HEK293 (cell line): Measurements from ENCODE around the gene CBFA2T2.

Experiments used
- GLIS2 ChIP-seq: fragments of 450-650 bp; formaldehyde crosslinking; IDR thresholded peaks from 2 replicates; pipeline ENCODE4 v1.5.1; 2016; ENCODE audit warnings: missing biosample characterization, missing genetic modification characterization
- HOXA7 ChIP-seq: sonication (generic); formaldehyde crosslinking; IDR thresholded peaks from 2 replicates; pipeline ENCODE4 v1.8.1; 2022; ENCODE audit warnings: missing genetic modification reagents, borderline replicate concordance
- HOXD13 ChIP-seq: sonication (generic); formaldehyde crosslinking; IDR thresholded peaks from 2 replicates; pipeline ENCODE4 v1.8.0; 2022; ENCODE audit warnings: missing genetic modification reagents, borderline replicate concordance
- KLF1 ChIP-seq: fragments of 450-650 bp; formaldehyde crosslinking; IDR thresholded peaks from 2 replicates; pipeline ENCODE4 v1.5.1; 2016; ENCODE audit warnings: missing biosample characterization, missing genetic modification characterization
- MZF1 ChIP-seq: fragments of 450-650 bp; formaldehyde crosslinking; IDR thresholded peaks from 2 replicates; pipeline ENCODE4 v1.5.1; 2017; ENCODE audit warnings: missing biosample characterization, missing genetic modification characterization, borderline replicate concordance
- ZBTB48 ChIP-seq: fragments of 450-650 bp; formaldehyde crosslinking; IDR thresholded peaks from 2 replicates; pipeline ENCODE4 v1.5.1; 2016; ENCODE audit warnings: missing biosample characterization, missing genetic modification characterization
- ZBTB7A ChIP-seq: fragments of 450-650 bp; formaldehyde crosslinking; IDR thresholded peaks from 2 replicates; pipeline ENCODE4 v1.5.1; 2016; ENCODE audit warnings: low read depth, missing biosample characterization, missing genetic modification characterization
- ZFHX2 ChIP-seq: fragments of 450-650 bp; formaldehyde crosslinking; conservative IDR thresholded peaks from 2 replicates; pipeline ENCODE4 v1.5.1; 2016; ENCODE audit warnings: missing biosample characterization, missing genetic modification characterization
- ZIC2 ChIP-seq: fragments of 450-650 bp; formaldehyde crosslinking; IDR thresholded peaks from 2 replicates; pipeline ENCODE4 v1.5.1; 2016; ENCODE audit warnings: missing biosample characterization, missing genetic modification characterization
- ZNF121 ChIP-seq: fragments of 450-650 bp; formaldehyde crosslinking; IDR thresholded peaks from 2 replicates; pipeline ENCODE4 v1.5.1; 2016; ENCODE audit warnings: missing biosample characterization, missing genetic modification characterization
- ZNF132 ChIP-seq: fragments of 450-650 bp; formaldehyde crosslinking; IDR thresholded peaks from 2 replicates; pipeline ENCODE4 v1.5.1; 2017; ENCODE audit warnings: missing biosample characterization, missing genetic modification characterization, borderline replicate concordance
- ZNF16 ChIP-seq: fragments of 450-650 bp; formaldehyde crosslinking; IDR thresholded peaks from 2 replicates; pipeline ENCODE4 v1.5.1; 2016; ENCODE audit warnings: low read depth, missing biosample characterization, missing genetic modification characterization
- ZNF184 ChIP-seq: fragments of 450-650 bp; IDR thresholded peaks from 2 replicates; pipeline ENCODE4 v1.5.1; 2018; ENCODE audit warnings: missing biosample characterization, mild to moderate bottlenecking, missing genetic modification characterization
- ZNF394 ChIP-seq: fragments of 450-650 bp; formaldehyde crosslinking; IDR thresholded peaks from 2 replicates; pipeline ENCODE4 v1.5.1; 2016; ENCODE audit warnings: missing biosample characterization, missing genetic modification characterization, mild to moderate bottlenecking, moderate library complexity, borderline replicate concordance
- ZNF48 ChIP-seq: fragments of 450-650 bp; formaldehyde crosslinking; IDR thresholded peaks from 2 replicates; pipeline ENCODE4 v1.5.1; 2016; ENCODE audit warnings: missing biosample characterization, missing genetic modification characterization
- ZNF529 ChIP-seq: fragments of 450-650 bp; formaldehyde crosslinking; IDR thresholded peaks from 2 replicates; pipeline ENCODE4 v1.5.1; 2017; ENCODE audit warnings: missing genetic modification characterization, missing biosample characterization; ENCODE audit not compliant: insufficient replicate concordance
- ZNF555 ChIP-seq: fragments of 450-650 bp; formaldehyde crosslinking; conservative IDR thresholded peaks from 2 replicates; pipeline ENCODE4 v1.5.1; 2017; ENCODE audit warnings: missing biosample characterization, mild to moderate bottlenecking, missing genetic modification characterization, inconsistent platforms
- ZNF560 ChIP-seq: fragments of 450-650 bp; formaldehyde crosslinking; IDR thresholded peaks from 2 replicates; pipeline ENCODE4 v1.5.1; 2017; ENCODE audit warnings: missing biosample characterization, missing genetic modification characterization, borderline replicate concordance
- ZNF629 ChIP-seq: fragments of 450-650 bp; formaldehyde crosslinking; IDR thresholded peaks from 2 replicates; pipeline ENCODE4 v1.5.1; 2017; ENCODE audit warnings: missing biosample characterization, missing genetic modification characterization
- ZSCAN23 ChIP-seq: fragments of 450-650 bp; formaldehyde crosslinking; IDR thresholded peaks from 2 replicates; pipeline ENCODE4 v1.5.1; 2016; ENCODE audit warnings: missing biosample characterization, missing genetic modification characterization
- TF ChIP-seq, protein P1 (sequence below): fragments of 450-650 bp; formaldehyde crosslinking; IDR thresholded peaks from 2 replicates; pipeline ENCODE4 v1.5.1; 2016; ENCODE audit warnings: missing biosample characterization, missing genetic modification characterization
- TF ChIP-seq, protein P2 (sequence below): fragments of 450-650 bp; formaldehyde crosslinking; IDR thresholded peaks from 2 replicates; pipeline ENCODE4 v1.5.1; 2017; ENCODE audit warnings: missing biosample characterization, missing genetic modification characterization
- TF ChIP-seq, protein P3 (sequence below): fragments of 450-650 bp; IDR thresholded peaks from 2 replicates; pipeline ENCODE4 v1.5.1; 2018; ENCODE audit warnings: missing biosample characterization, missing genetic modification characterization
- TF ChIP-seq, protein P4 (sequence below): fragments of 450-650 bp; formaldehyde crosslinking; IDR thresholded peaks from 2 replicates; pipeline ENCODE4 v1.5.1; 2016; ENCODE audit warnings: missing biosample characterization, missing genetic modification characterization

CBFA2T2 gene

DNA sequence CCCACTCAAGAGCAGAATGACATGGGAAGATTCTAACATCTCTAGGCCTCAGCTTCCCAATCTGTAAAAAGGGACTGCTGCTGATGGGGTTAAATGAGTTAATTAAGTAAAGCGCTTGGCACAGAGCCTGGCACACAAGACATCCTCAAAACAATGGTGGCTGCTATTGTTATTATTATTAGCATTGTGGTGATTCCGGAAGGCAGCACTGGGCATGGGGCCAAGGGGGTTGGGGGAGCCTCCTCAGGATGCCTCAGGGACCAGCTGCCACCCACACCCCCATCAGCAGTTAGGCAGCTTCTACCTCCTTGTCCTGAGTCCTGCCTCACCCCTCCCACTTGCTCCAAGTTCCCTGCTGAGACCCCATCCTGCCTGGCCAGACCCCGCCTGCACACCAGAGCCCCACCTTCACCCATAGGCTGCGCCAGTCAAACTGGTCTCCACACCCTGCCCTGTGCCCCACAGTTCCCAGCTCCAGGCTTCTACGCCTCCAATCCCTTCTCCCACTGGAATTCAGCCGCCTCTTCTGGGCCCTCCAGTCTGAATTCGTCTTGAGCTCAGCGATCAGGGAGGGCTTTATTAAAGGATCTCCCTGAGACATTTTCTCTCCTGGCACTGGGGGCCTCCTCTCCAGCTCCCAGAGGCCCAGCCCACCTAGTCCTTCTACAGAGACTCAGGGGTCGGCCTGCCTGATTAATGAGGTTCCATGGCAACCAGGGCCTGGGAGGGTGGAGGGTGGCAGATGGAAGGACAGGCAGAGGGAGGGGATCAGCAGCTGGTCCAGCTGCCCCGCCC is 194.8 kb downstream of the CBFA2T2 start (continued):
- TF ChIP-seq ZIC2 (tag by site-specific recombination) (peak; percentile 50), ZNF555 (no peak), ZNF184 (tag by site-specific recombination) (no peak), GLIS2 (tag by site-specific recombination) (peak; percentile 11; the same call in 1 of the 2 replicates), ZBTB7A (tag by site-specific recombination) (no peak; the same call in 1 of the 2 replicates), ZNF48 (no peak), ZSCAN23 (no peak), ZNF394 (no peak), ZNF132 (tag by site-specific recombination) (no peak), HOXD13 (CRISPR knock-in tag) (no peak), ZNF16 (tag by site-specific recombination) (no peak), ZNF560 (tag by site-specific recombination) (no peak), ZNF121 (tag by site-specific recombination) (no peak), HOXA7 (CRISPR knock-in tag) (no peak), MZF1 (no peak), ZBTB48 (peak; percentile 50), ZNF629 (no peak), ZFHX2 (tag by site-specific recombination) (peak; percentile 90), ZNF529 (no peak), KLF1 (tag by site-specific recombination) (peak; percentile 61)
- TF ChIP-seq, protein P1, sequence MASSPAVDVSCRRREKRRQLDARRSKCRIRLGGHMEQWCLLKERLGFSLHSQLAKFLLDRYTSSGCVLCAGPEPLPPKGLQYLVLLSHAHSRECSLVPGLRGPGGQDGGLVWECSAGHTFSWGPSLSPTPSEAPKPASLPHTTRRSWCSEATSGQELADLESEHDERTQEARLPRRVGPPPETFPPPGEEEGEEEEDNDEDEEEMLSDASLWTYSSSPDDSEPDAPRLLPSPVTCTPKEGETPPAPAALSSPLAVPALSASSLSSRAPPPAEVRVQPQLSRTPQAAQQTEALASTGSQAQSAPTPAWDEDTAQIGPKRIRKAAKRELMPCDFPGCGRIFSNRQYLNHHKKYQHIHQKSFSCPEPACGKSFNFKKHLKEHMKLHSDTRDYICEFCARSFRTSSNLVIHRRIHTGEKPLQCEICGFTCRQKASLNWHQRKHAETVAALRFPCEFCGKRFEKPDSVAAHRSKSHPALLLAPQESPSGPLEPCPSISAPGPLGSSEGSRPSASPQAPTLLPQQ (tag by site-specific recombination), result 0 out of 2 replicates have a peak, but pooled peaks have one; percentile 11
- TF ChIP-seq, protein P2, sequence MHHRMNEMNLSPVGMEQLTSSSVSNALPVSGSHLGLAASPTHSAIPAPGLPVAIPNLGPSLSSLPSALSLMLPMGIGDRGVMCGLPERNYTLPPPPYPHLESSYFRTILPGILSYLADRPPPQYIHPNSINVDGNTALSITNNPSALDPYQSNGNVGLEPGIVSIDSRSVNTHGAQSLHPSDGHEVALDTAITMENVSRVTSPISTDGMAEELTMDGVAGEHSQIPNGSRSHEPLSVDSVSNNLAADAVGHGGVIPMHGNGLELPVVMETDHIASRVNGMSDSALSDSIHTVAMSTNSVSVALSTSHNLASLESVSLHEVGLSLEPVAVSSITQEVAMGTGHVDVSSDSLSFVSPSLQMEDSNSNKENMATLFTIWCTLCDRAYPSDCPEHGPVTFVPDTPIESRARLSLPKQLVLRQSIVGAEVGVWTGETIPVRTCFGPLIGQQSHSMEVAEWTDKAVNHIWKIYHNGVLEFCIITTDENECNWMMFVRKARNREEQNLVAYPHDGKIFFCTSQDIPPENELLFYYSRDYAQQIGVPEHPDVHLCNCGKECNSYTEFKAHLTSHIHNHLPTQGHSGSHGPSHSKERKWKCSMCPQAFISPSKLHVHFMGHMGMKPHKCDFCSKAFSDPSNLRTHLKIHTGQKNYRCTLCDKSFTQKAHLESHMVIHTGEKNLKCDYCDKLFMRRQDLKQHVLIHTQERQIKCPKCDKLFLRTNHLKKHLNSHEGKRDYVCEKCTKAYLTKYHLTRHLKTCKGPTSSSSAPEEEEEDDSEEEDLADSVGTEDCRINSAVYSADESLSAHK (tag by site-specific recombination), result no peak
- TF ChIP-seq, protein P3, sequence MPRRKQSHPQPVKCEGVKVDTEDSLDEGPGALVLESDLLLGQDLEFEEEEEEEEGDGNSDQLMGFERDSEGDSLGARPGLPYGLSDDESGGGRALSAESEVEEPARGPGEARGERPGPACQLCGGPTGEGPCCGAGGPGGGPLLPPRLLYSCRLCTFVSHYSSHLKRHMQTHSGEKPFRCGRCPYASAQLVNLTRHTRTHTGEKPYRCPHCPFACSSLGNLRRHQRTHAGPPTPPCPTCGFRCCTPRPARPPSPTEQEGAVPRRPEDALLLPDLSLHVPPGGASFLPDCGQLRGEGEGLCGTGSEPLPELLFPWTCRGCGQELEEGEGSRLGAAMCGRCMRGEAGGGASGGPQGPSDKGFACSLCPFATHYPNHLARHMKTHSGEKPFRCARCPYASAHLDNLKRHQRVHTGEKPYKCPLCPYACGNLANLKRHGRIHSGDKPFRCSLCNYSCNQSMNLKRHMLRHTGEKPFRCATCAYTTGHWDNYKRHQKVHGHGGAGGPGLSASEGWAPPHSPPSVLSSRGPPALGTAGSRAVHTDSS (tag by site-specific recombination), result no peak
- TF ChIP-seq, protein P4, sequence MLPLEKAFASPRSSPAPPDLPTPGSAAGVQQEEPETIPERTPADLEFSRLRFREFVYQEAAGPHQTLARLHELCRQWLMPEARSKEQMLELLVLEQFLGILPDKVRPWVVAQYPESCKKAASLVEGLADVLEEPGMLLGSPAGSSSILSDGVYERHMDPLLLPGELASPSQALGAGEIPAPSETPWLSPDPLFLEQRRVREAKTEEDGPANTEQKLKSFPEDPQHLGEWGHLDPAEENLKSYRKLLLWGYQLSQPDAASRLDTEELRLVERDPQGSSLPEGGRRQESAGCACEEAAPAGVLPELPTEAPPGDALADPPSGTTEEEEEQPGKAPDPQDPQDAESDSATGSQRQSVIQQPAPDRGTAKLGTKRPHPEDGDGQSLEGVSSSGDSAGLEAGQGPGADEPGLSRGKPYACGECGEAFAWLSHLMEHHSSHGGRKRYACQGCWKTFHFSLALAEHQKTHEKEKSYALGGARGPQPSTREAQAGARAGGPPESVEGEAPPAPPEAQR (tag by site-specific recombination), result no peak
